GM10248 (cell line): Measurements from ENCODE around the gene ATP5F1D.

Experiments
- CTCF ChIA-PET: fragments of 300-600 bp; sonication (Branson Sonifier 250); formaldehyde crosslinking; extraction: SDS; loops from one replicate; lab custom pipeline; 2021; ENCODE audit warnings: antibody characterized with exemption; lab: Yijun Ruan, JAX
- POLR2A ChIA-PET: fragments of 350-650 bp; sonication (Branson Sonifier 250); formaldehyde crosslinking; extraction: SDS; loops from one replicate; lab custom pipeline; 2020; ENCODE audit warnings: antibody characterized with exemption; lab: Yijun Ruan, JAX
- DNase-seq: peaks from one replicate; pipeline ENCODE4 v3.0.0; 2012; ENCODE audit errors: extremely low spot score
- CTCF ChIP-seq: IDR thresholded peaks from 2 replicates; pipeline ENCODE4 v1.5.1; 2012; ENCODE audit warnings: mild to moderate bottlenecking, low read depth; ENCODE audit errors: extremely low read depth, missing control alignments, control extremely low read depth

The ATP5F1D gene

GRCh38 chr19:1254530-1255185 lies 13.1 kb downstream of the ATP5F1D start:
- POLR2A ChIA-PET: interaction anchor here (1.0 to 2.8 kb wide), 3 partner anchors 12 to 180 kb away, joined by 3 to 18 read pairs (median 4); partner anchors contain the start of gene CIRBP
- no peak for TF ChIP-seq CTCF
- CTCF ChIA-PET: interaction anchor here (2.7 to 18.0 kb wide), 2 partner anchors 12 to 13 kb away, joined by 22 to 491 read pairs; partner anchors contain the start of genes ATP5F1D and CBARP

GRCh38 chr19:1255186-1256161 lies 13.9 kb downstream of the ATP5F1D start:
- POLR2A ChIA-PET: interaction anchor here (1.0 to 2.8 kb wide), 3 partner anchors 11 to 181 kb away, joined by 3 to 18 read pairs (median 4); partner anchors contain the start of gene CIRBP
- no peak for TF ChIP-seq CTCF
- DNase-seq: no peak
- CTCF ChIA-PET: interaction anchor here (1.8 to 18.0 kb wide), 3 partner anchors 12 to 14 kb away, joined by 4 to 491 read pairs (median 22); partner anchors contain the start of genes ATP5F1D, CBARP and CIRBP

More at GRCh38 chr19:1254530-1255185, 13.1 kb downstream of the ATP5F1D start:
- no peak for DNase-seq

GRCh38 chr19:1256646-1257474 lies 15.3 kb downstream of the ATP5F1D start:
- CTCF ChIA-PET: interaction anchor here (1.4 to 18.0 kb wide), 4 partner anchors 10 to 14 kb away, joined by 4 to 491 read pairs (median 13); partner anchors contain the start of genes ATP5F1D, CBARP and CIRBP
- no peak for DNase-seq

GRCh38 chr19:1257475-1258162 lies 16.1 kb downstream of the ATP5F1D start:
- no peak for DNase-seq
- ChIA-PET POLR2A (interaction anchor here (2.8 to 3.5 kb wide), 1 partner anchor 12 kb away, joined by 15 to 18 read pairs; the partner anchor contains the start of gene CIRBP), CTCF (interaction anchor here (1.4 to 18.0 kb wide), 2 partner anchors 9 to 15 kb away, joined by 4 to 491 read pairs; partner anchors contain the start of genes ATP5F1D and CBARP)
- no peak for TF ChIP-seq CTCF

More at GRCh38 chr19:1256646-1257474, 15.3 kb downstream of the ATP5F1D start:
- POLR2A ChIA-PET: interaction anchor here (2.8 kb wide), 1 partner anchor 12 kb away, joined by 18 read pairs; the partner anchor contains the start of gene CIRBP
- no peak for TF ChIP-seq CTCF

GRCh38 chr19:1258163-1258492 lies 16.6 kb downstream of the ATP5F1D start:
- ChIA-PET CTCF (interaction anchor here (1.4 to 18.0 kb wide), 2 partner anchors 8 to 15 kb away, joined by 4 to 491 read pairs; partner anchors contain the start of genes ATP5F1D and CBARP), POLR2A (interaction anchor here (3.5 kb wide), 1 partner anchor 11 kb away, joined by 15 read pairs; the partner anchor contains the start of gene CIRBP)
- DNase-seq: no peak
- no peak for TF ChIP-seq CTCF
